Neural progenitor cell (in vitro differentiated cells): ENCODE results near the gene VIM.

Source experiments
- CTCF ChIP-seq: fragments of 200-600 bp; sonication (generic); IDR thresholded peaks from 2 replicates; pipeline ENCODE4 v1.5.1; 2017; ENCODE audit warnings: antibody characterized with exemption, mild to moderate bottlenecking
- EZH2phosphoT487 ChIP-seq: fragments of 200-600 bp; sonication (generic); IDR thresholded peaks from 2 replicates; pipeline ENCODE4 v1.6.1; 2017; ENCODE audit warnings: antibody characterized with exemption

DNA sequence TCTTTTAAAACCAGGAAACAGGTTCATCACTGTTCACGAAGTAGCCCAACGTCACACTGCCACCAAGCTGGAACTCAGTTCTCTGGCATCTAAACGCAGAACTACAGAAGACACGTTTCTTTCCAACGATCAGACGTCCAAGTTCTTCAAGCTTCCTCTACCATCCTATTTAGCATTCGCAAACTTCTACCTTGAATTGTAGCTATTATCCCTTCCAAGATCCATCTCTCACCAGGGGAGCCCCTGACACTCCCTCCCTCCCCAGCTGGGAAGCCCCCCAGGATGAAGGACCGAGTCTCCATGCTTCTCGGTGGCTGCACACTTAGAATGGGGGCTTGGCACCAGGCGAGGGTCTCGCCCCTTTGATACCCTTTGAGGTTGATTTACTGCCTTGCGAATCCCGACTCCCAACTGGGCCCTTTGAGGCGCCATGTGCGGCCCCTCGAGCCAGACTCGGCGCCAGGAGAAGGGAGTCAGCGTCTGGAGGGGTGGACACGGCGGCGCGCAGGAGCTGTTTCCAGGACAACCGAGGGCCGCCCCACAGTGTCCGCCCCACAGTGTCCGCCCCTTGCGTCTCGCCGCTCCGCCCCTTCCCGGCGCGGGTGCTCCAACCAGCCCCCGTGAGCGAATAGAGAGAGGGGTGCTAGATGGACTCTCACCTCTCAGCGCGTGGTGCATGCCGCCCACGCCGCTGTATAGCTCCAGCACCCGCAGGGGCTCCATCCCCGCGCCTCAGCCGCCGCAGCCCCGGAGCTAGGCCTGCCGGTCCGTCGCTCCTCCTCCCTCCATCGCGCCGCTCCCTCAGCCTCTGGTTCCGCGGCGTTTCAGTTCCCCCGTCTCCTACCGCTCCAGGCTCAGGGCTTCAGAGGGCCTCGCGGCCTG lies 26.9 kb upstream of the VIM start, which contains the start of gene TRDMT1:
- TF ChIP-seq CTCF: no peak
- TF ChIP-seq EZH2phosphoT487: peak; percentile 39
